ENCODE results near the gene SEC24D.

GRCh38 chr4:118703118-118703517 is 132.8 kb downstream of the SEC24D start:
- TF ChIP-seq HMGXB4 (CRISPR knock-in tag; IDR thresholded peaks at IDR 0.05), result no peak
- TF ChIP-seq CREM (CRISPR knock-in tag; IDR thresholded peaks at IDR 0.05), result no peak
- TF ChIP-seq CTCF (IDR thresholded peaks at IDR 0.05), result no peak
- no peak for TF ChIP-seq USF2 (CRISPR knock-in tag; IDR thresholded peaks at IDR 0.05)
- TF ChIP-seq MAX (CRISPR knock-in tag; IDR thresholded peaks at IDR 0.05), result no peak
- no peak for TF ChIP-seq MLX (CRISPR knock-in tag; IDR thresholded peaks at IDR 0.05)
- no peak for TF ChIP-seq NFYB (CRISPR knock-in tag; conservative IDR thresholded peaks at IDR 0.05; ENCODE audit: low read depth)
- no peak for TF ChIP-seq NFE2L1 (CRISPR knock-in tag; IDR thresholded peaks at IDR 0.05)
